Thymus (tissue), 11 donors: ENCODE data around the gene COL1A1. TPM values are rescaled to one million over a fixed set of nuclear protein-coding genes. Genes with fewer than 3 reads are reported as not detected.
A peak's percentile ranks its signal among the peaks of the same experiment; 100 is the strongest.

Experiments
- DNase-seq, 9 donors: peaks; one replicate each; pipeline ENCODE4 v3.0.0-alpha.2; 2013; ENCODE audit warnings: low spot score in 9 of 9, low read depth in 6 of 9, missing footprints in 1 of 9
- H3K27ac ChIP-seq, 2 donors: one replicate each; pipeline ENCODE4 v1.5.1; 2013; ENCODE audit warnings: control low read depth in 1 of 2, low read depth in 1 of 2, low read length in 1 of 2, mild to moderate bottlenecking in 1 of 2, moderate library complexity in 1 of 2
- H3K27me3 ChIP-seq, 2 donors: one replicate each; pipeline ENCODE4 v1.5.1; 2013; ENCODE audit warnings: low read length in 1 of 2; ENCODE audit not compliant: control insufficient read depth in 2 of 2, insufficient read depth in 1 of 2
- H3K36me3 ChIP-seq, 2 donors: one replicate each; pipeline ENCODE4 v1.5.1; 2013; ENCODE audit warnings: low read length in 1 of 2, mild to moderate bottlenecking in 1 of 2, moderate library complexity in 1 of 2; ENCODE audit not compliant: control insufficient read depth in 2 of 2, insufficient read depth in 2 of 2
- H3K4me1 ChIP-seq, 2 donors: one replicate each; pipeline ENCODE4 v1.5.1; 2013; ENCODE audit warnings: low read length in 2 of 2; ENCODE audit not compliant: control insufficient read depth in 2 of 2, insufficient read depth in 2 of 2
- H3K4me3 ChIP-seq, 2 donors: one replicate each; pipeline ENCODE4 v1.5.1; 2013; ENCODE audit warnings: low read length in 2 of 2, control low read depth in 1 of 2, mild to moderate bottlenecking in 1 of 2
- H3K9me3 ChIP-seq, 2 donors: one replicate each; pipeline ENCODE4 v1.5.1; 2013; ENCODE audit warnings: low read length in 1 of 2, mild to moderate bottlenecking in 1 of 2; ENCODE audit not compliant: control insufficient read depth in 2 of 2, insufficient read depth in 1 of 2
- WGBS: extraction: QIAGEN DNeasy Blood & Tissue Kit; methylation state at CpG from one replicate; pipeline ENCODE4 v1.1.7; 2013; 5-methylcytosine and 5-hydroxymethylcytosine counted together
- polyA plus RNA-seq: library from polyadenylated mRNA; stranded (reverse); fragments of 200-250 nt; gene quantifications from one replicate; pipeline ENCODE4 v1.2.3, GENCODE V29; 2013
- total RNA-seq: library from RNA; stranded (reverse); fragments of 120-200 nt; gene quantifications from one replicate; pipeline ENCODE4 v1.2.4, GENCODE V29; 2013
- donor health status: healthy.

Gene COL1A1
- total and polyA plus RNA-seq, 2 donors: 14.4 to 29.5 TPM

- no peaks in the 10 kb centered on the region for H3K36me3 ChIP-seq
- peaks cover 0 to 2% of the 10 kb centered on the region in 2 donors for H3K9me3 ChIP-seq
- peaks cover 32 to 93% of the 10 kb centered on the region in 2 donors for H3K27me3 ChIP-seq
- H3K27ac ChIP-seq: no peak overlapping the region
- peaks cover 13 to 20% of the 10 kb centered on the region in 2 donors for H3K4me1 ChIP-seq
- no peak for DNase-seq
- 93% methylated on average over 3 of the region's 3 CpGs for WGBS
- no peak overlapping the region for H3K4me3 ChIP-seq
Measured at GRCh38 chr17:50204431-50204830, 3.0 kb upstream of the COL1A1 start.

- DNase-seq: no peak
- Histone ChIP-seq H3K4me1 (peaks cover 13 to 23% of the 10 kb centered on the region in 2 donors), H3K4me3 (no peak overlapping the region), H3K9me3 (peaks cover 0 to 2% of the 10 kb centered on the region in 2 donors), H3K27ac (no peak overlapping the region), H3K36me3 (no peaks in the 10 kb centered on the region), H3K27me3 (peaks cover 36 to 94% of the 10 kb centered on the region in 2 donors)
- 92% methylated on average over 13 of the region's 13 CpGs for WGBS
Measured at GRCh38 chr17:50203604-50204345, 2.3 kb upstream of the COL1A1 start.

- no peak for DNase-seq
- Histone ChIP-seq H3K4me3 (no peak overlapping the region), H3K4me1 (peaks cover 13 to 23% of the 10 kb centered on the region in 2 donors), H3K36me3 (no peaks in the 10 kb centered on the region), H3K27me3 (peaks cover 36 to 93% of the 10 kb centered on the region in 2 donors), H3K27ac (no peak overlapping the region), H3K9me3 (peaks cover 0 to 2% of the 10 kb centered on the region in 2 donors)
- WGBS: 92% methylated on average over 14 of the region's 14 CpGs
Measured at GRCh38 chr17:50203086-50203485, 1.7 kb upstream of the COL1A1 start.

- WGBS: 3% methylated on average over 55 of the region's 55 CpGs
- Histone ChIP-seq H3K4me3 (peak overlapping the region; percentile 31 to 45), H3K4me1 (peaks cover 11 to 20% of the 10 kb centered on the region in 2 donors), H3K27me3 (peaks cover 40 to 86% of the 10 kb centered on the region in 2 donors), H3K27ac (peak overlapping the region in 1 of 2 donors; percentile 32), H3K36me3 (no peaks in the 10 kb centered on the region), H3K9me3 (peaks cover 0 to 3% of the 10 kb centered on the region in 2 donors)
- peak; percentile 51 to 85 (median 67) for DNase-seq
Measured at GRCh38 chr17:50200457-50201275, 765 bp downstream of the COL1A1 start.

GRCh38 chr17:50199803-50200456 is 1.5 kb downstream of the COL1A1 start:
- peaks cover 40 to 82% of the 10 kb centered on the region in 2 donors for H3K27me3 ChIP-seq
- WGBS: 3% methylated on average over 36 of the region's 36 CpGs
- peaks cover 11 to 20% of the 10 kb centered on the region in 2 donors for H3K4me1 ChIP-seq
- peaks cover 0 to 3% of the 10 kb centered on the region in 2 donors for H3K9me3 ChIP-seq
- peak overlapping the region; percentile 31 to 45 for H3K4me3 ChIP-seq
- DNase-seq: peak in 6 of 9 donors; percentile 48 to 81 (median 56)
- peak overlapping the region; percentile 15 to 32 for H3K27ac ChIP-seq
- H3K36me3 ChIP-seq: no peaks in the 10 kb centered on the region

GRCh38 chr17:50199211-50199802 is 2.1 kb downstream of the COL1A1 start:
- Histone ChIP-seq H3K9me3 (peaks cover 0 to 3% of the 10 kb centered on the region in 2 donors), H3K27me3 (peaks cover 40 to 77% of the 10 kb centered on the region in 2 donors), H3K27ac (no peak overlapping the region), H3K4me1 (peaks cover 11 to 20% of the 10 kb centered on the region in 2 donors), H3K36me3 (no peaks in the 10 kb centered on the region), H3K4me3 (peak overlapping the region; percentile 31 to 45)
- 60% methylated on average over 41 of the region's 41 CpGs for WGBS
- DNase-seq: no peak

- Histone ChIP-seq H3K4me3 (no peak overlapping the region), H3K4me1 (peaks cover 11 to 20% of the 10 kb centered on the region in 2 donors), H3K27me3 (peaks cover 40 to 69% of the 10 kb centered on the region in 2 donors), H3K27ac (no peak overlapping the region), H3K36me3 (no peaks in the 10 kb centered on the region), H3K9me3 (peaks cover 0 to 3% of the 10 kb centered on the region in 2 donors)
- WGBS: 30% methylated on average over 7 of the region's 7 CpGs
- DNase-seq: peak in 4 of 9 donors; percentile 50 to 74 (median 55)
Measured at GRCh38 chr17:50198026-50198669, 3.3 kb downstream of the COL1A1 start.

GRCh38 chr17:50196826-50197225 is 4.6 kb downstream of the COL1A1 start:
- Histone ChIP-seq H3K4me1 (peaks cover 11 to 20% of the 10 kb centered on the region in 2 donors), H3K27me3 (peaks cover 29 to 58% of the 10 kb centered on the region in 2 donors), H3K9me3 (peaks cover 0 to 3% of the 10 kb centered on the region in 2 donors), H3K36me3 (no peaks in the 10 kb centered on the region), H3K27ac (no peak overlapping the region), H3K4me3 (no peak overlapping the region)
- WGBS: 96% methylated on average over 6 of the region's 6 CpGs
- no peak for DNase-seq
